GM23338 (cell line): Measurements from ENCODE around the gene KLHDC8A. TPM values are rescaled to one million over a fixed set of nuclear protein-coding genes. Genes with fewer than 3 reads are reported as not detected.

Experiments used
- ATAC-seq: fragments of 200-7000 bp; cut with Tn5 transposase; 3 replicates; pipeline ENCODE4 v1.9.1; 2020
- DNase-seq: peaks from one replicate; pipeline ENCODE4 v3.0.0-alpha.2; 2015; ENCODE audit warnings: low spot score
- H2AFZ ChIP-seq: fragments of 200-600 bp; sonication (generic); 2 replicates; pipeline ENCODE4 v1.8.0; 2016; ENCODE audit warnings: antibody characterized with exemption, mild to moderate bottlenecking, moderate library complexity
- H3F3A ChIP-seq: fragments of 200-600 bp; sonication (generic); replicated peaks from 2 replicates; pipeline ENCODE4 v1.8.0; 2017; ENCODE audit warnings: antibody characterized with exemption, mixed run types, low read depth
- H3K27ac ChIP-seq: fragments of 200-600 bp; sonication (generic); 2 replicates; pipeline ENCODE4 v1.6.1; 2016; ENCODE audit warnings: low read depth
- H3K27me3 ChIP-seq: fragments of 200-600 bp; sonication (generic); 2 replicates; pipeline ENCODE4 v1.8.0; 2016; ENCODE audit warnings: mild to moderate bottlenecking, mixed run types, moderate library complexity; ENCODE audit not compliant: insufficient read depth
- H3K36me3 ChIP-seq: fragments of 200-600 bp; sonication (generic); 2 replicates; pipeline ENCODE4 v1.8.0; 2016; ENCODE audit warnings: mild to moderate bottlenecking; ENCODE audit not compliant: insufficient read depth
- H3K4me1 ChIP-seq: fragments of 200-600 bp; sonication (generic); 2 replicates; pipeline ENCODE4 v1.8.0; 2016; ENCODE audit warnings: mild to moderate bottlenecking, moderate library complexity; ENCODE audit not compliant: insufficient read depth
- H3K4me2 ChIP-seq: fragments of 200-600 bp; sonication (generic); 2 replicates; pipeline ENCODE4 v1.7.1; 2017; ENCODE audit warnings: mixed run types
- H3K4me3 ChIP-seq: fragments of 200-600 bp; sonication (generic); 2 replicates; pipeline ENCODE4 v1.6.1; 2016; ENCODE audit warnings: mixed run types
- H3K79me2 ChIP-seq: fragments of 200-600 bp; sonication (generic); replicated peaks from 2 replicates; pipeline ENCODE4 v1.8.0; 2017; ENCODE audit warnings: mild to moderate bottlenecking; ENCODE audit not compliant: insufficient read depth
- H3K9me2 ChIP-seq: fragments of 200-600 bp; sonication (generic); 2 replicates; pipeline ENCODE4 v1.8.0; 2017; ENCODE audit not compliant: insufficient read depth
- H4K20me1 ChIP-seq: fragments of 200-600 bp; sonication (generic); replicated peaks from 2 replicates; pipeline ENCODE4 v1.8.0; 2017; ENCODE audit warnings: mild to moderate bottlenecking; ENCODE audit not compliant: insufficient read depth
- H3K27ac Mint-ChIP-seq: 2 replicates; pipeline ENCODE4 v1.8.0; 2020; ENCODE audit warnings: inconsistent platforms, mild to moderate bottlenecking, moderate library complexity, mixed read lengths
- H3K27me3 Mint-ChIP-seq: 3 replicates; pipeline ENCODE4 v1.8.0; 2022; ENCODE audit warnings: low read depth, mild to moderate bottlenecking, moderate library complexity, mixed read lengths, inconsistent platforms; ENCODE audit not compliant: insufficient read depth, poor library complexity
- H3K36me3 Mint-ChIP-seq: 3 replicates; pipeline ENCODE4 v1.8.0; 2021; ENCODE audit warnings: low read depth, mild to moderate bottlenecking, inconsistent platforms, moderate library complexity, mixed read lengths
- H3K4me1 Mint-ChIP-seq: 3 replicates; pipeline ENCODE4 v1.8.0; 2020; ENCODE audit warnings: mild to moderate bottlenecking, inconsistent platforms, mixed read lengths
- H3K4me3 Mint-ChIP-seq: 3 replicates; pipeline ENCODE4 v1.8.0; 2021; ENCODE audit warnings: moderate library complexity, mild to moderate bottlenecking, inconsistent platforms, mixed read lengths
- H3K9me3 Mint-ChIP-seq: 3 replicates; pipeline ENCODE4 v1.8.0; 2020; ENCODE audit warnings: moderate library complexity, mild to moderate bottlenecking, inconsistent platforms, mixed read lengths
- CREB1 ChIP-seq: fragments of 250-450 bp; sonication (Bioruptor Pico); IDR thresholded peaks from 2 replicates; pipeline ENCODE4 v1.5.0; 2020; ENCODE audit warnings: low read depth, mild to moderate bottlenecking, moderate library complexity
- EZH2 ChIP-seq: fragments of 200-600 bp; sonication (generic); IDR thresholded peaks from one replicate; pipeline ENCODE4 v1.8.0; 2017; ENCODE audit warnings: antibody characterized with exemption, mild to moderate bottlenecking, low read depth; ENCODE audit not compliant: unreplicated experiment
- NANOG ChIP-seq: IDR thresholded peaks from 2 replicates; pipeline ENCODE4 v1.6.1; 2016; ENCODE audit warnings: antibody characterized with exemption, borderline replicate concordance
- POLR2AphosphoS5 ChIP-seq: IDR thresholded peaks from 2 replicates; pipeline ENCODE4 v1.6.1; 2016; ENCODE audit warnings: antibody characterized with exemption, low read depth
- STAT1 ChIP-seq: IDR thresholded peaks from one replicate; pipeline ENCODE4 v1.6.1; 2016; ENCODE audit warnings: antibody characterized with exemption; ENCODE audit not compliant: unreplicated experiment
- ZNF331 ChIP-seq: fragments of 250-450 bp; sonication (Bioruptor Pico); IDR thresholded peaks from 2 replicates; pipeline ENCODE4 v1.5.0; 2020; ENCODE audit warnings: low read depth, mild to moderate bottlenecking, moderate library complexity
- polyA plus RNA-seq: library from polyadenylated mRNA; unstranded; fragments of >200 nt; fragmentation: Nextera tagmentation; extraction: Ambion mirVana; gene quantifications from 2 replicates; pipeline ENCODE4 v1.2.1, GENCODE V29; 2016
- total RNA-seq: library from RNA; depleted of rRNA; stranded (reverse); fragments of >200 nt; shearing (Covaris generic); gene quantifications from 2 replicates; pipeline ENCODE4 v1.2.3, GENCODE V29; 2014
- TF ChIP-seq, protein P1 (sequence below): fragments of 250-450 bp; sonication (Bioruptor Pico); IDR thresholded peaks from 2 replicates; pipeline ENCODE4 v1.5.0; 2020; ENCODE audit warnings: mild to moderate bottlenecking, moderate library complexity
- TF ChIP-seq, protein P2 (sequence below), 2 experiments: fragments of 200-600 bp in 1 of 2; sonication (generic) in 1 of 2; conservative IDR thresholded peaks; 2 replicates each; pipeline versions ENCODE4 v1.5.1 to v1.6.1; 2016 to 2017; ENCODE audit warnings: antibody characterized with exemption in 2 of 2, low read depth in 2 of 2, mild to moderate bottlenecking in 2 of 2, moderate library complexity in 1 of 2

Gene KLHDC8A
- total and polyA plus RNA-seq, 2 experiments from 2014 or later: 1.7 to 2.8 TPM

DNA sequence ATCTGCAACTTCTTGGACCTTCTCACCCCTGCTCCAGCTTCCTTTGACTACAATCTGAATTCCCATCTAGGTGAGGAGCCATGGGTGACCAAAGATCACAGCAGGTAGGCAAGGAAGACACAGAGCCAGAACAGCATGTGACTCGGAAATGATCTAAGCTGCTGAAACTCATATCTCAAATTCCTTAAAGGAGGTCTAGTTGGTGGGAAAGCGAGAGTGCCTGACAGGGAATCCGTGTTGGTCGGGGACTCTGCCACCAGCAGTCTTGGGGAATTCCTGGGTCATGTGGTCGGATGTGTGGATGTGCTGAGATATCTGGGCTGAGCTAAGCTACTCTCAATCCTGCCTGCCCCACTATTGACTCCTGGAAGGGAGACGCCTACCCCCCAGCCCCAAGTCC is 31.9 kb downstream of the KLHDC8A start (continued):
- TF ChIP-seq, protein P1, sequence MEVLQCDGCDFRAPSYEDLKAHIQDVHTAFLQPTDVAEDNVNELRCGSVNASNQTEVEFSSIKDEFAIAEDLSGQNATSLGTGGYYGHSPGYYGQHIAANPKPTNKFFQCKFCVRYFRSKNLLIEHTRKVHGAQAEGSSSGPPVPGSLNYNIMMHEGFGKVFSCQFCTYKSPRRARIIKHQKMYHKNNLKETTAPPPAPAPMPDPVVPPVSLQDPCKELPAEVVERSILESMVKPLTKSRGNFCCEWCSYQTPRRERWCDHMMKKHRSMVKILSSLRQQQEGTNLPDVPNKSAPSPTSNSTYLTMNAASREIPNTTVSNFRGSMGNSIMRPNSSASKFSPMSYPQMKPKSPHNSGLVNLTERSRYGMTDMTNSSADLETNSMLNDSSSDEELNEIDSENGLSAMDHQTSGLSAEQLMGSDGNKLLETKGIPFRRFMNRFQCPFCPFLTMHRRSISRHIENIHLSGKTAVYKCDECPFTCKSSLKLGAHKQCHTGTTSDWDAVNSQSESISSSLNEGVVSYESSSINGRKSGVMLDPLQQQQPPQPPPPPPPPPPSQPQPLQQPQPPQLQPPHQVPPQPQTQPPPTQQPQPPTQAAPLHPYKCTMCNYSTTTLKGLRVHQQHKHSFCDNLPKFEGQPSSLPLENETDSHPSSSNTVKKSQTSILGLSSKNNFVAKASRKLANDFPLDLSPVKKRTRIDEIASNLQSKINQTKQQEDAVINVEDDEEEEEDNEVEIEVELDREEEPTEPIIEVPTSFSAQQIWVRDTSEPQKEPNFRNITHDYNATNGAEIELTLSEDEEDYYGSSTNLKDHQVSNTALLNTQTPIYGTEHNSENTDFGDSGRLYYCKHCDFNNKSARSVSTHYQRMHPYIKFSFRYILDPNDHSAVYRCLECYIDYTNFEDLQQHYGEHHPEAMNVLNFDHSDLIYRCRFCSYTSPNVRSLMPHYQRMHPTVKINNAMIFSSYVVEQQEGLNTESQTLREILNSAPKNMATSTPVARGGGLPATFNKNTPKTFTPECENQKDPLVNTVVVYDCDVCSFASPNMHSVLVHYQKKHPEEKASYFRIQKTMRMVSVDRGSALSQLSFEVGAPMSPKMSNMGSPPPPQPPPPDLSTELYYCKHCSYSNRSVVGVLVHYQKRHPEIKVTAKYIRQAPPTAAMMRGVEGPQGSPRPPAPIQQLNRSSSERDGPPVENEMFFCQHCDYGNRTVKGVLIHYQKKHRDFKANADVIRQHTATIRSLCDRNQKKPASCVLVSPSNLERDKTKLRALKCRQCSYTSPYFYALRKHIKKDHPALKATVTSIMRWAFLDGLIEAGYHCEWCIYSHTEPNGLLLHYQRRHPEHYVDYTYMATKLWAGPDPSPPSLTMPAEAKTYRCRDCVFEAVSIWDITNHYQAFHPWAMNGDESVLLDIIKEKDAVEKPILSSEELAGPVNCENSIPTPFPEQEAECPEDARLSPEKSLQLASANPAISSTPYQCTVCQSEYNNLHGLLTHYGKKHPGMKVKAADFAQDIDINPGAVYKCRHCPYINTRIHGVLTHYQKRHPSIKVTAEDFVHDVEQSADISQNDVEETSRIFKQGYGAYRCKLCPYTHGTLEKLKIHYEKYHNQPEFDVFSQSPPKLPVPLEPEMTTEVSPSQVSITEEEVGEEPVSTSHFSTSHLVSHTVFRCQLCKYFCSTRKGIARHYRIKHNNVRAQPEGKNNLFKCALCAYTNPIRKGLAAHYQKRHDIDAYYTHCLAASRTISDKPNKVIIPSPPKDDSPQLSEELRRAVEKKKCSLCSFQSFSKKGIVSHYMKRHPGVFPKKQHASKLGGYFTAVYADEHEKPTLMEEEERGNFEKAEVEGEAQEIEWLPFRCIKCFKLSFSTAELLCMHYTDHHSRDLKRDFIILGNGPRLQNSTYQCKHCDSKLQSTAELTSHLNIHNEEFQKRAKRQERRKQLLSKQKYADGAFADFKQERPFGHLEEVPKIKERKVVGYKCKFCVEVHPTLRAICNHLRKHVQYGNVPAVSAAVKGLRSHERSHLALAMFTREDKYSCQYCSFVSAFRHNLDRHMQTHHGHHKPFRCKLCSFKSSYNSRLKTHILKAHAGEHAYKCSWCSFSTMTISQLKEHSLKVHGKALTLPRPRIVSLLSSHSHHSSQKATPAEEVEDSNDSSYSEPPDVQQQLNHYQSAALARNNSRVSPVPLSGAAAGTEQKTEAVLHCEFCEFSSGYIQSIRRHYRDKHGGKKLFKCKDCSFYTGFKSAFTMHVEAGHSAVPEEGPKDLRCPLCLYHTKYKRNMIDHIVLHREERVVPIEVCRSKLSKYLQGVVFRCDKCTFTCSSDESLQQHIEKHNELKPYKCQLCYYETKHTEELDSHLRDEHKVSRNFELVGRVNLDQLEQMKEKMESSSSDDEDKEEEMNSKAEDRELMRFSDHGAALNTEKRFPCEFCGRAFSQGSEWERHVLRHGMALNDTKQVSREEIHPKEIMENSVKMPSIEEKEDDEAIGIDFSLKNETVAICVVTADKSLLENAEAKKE (CRISPR knock-in tag): no peak

DNA sequence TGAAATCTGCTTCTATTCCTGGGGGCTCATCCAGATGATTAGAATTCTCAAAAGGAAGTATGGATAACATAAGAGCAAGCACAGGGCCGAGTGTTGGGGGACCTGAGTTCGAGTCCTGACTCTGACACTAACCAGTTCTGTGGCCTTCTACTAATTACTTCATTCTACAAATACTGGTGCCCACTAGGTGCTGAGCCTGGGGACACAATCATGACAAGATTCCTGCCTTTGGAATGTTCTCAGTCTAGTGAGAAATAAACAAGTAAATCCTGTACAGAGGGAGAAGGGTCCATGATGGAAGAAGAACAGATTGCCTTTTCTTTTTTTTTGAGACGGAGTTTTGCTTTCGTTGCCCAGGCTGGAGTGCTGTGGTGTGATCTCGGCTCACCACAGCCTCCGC is 32.9 kb downstream of the KLHDC8A start:
- H3K27me3 Mint-ChIP-seq: peaks cover 30% of the 10 kb centered on the region
- H3K79me2 ChIP-seq: peaks cover 26% of the 10 kb centered on the region
- H4K20me1 ChIP-seq: 0 out of 2 replicates have a peak, but pooled peaks cover 13% of the 10 kb centered on the region
- H3K27ac ChIP-seq: no peak overlapping the region
- no peak for ATAC-seq
- H3K36me3 ChIP-seq: no peaks in the 10 kb centered on the region
- no peak for DNase-seq
- peaks cover 14% of the 10 kb centered on the region for H3K36me3 Mint-ChIP-seq
- H3K9me2 ChIP-seq: peaks cover 4% of the 10 kb centered on the region; the same call in 1 of the 2 replicates
- no peak overlapping the region for H3K4me3 ChIP-seq
- H3K4me1 Mint-ChIP-seq: peaks cover 29% of the 10 kb centered on the region
- no peak overlapping the region for H2AFZ ChIP-seq
- no peak overlapping the region for H3K4me3 Mint-ChIP-seq
- no peak overlapping the region for H3K27ac Mint-ChIP-seq
- peaks cover 7% of the 10 kb centered on the region for H3K27me3 ChIP-seq
- H3K4me2 ChIP-seq: no peak overlapping the region
- peaks cover 6% of the 10 kb centered on the region; the same call in 1 of the 2 replicates for H3F3A ChIP-seq
- H3K4me1 ChIP-seq: peaks cover 20% of the 10 kb centered on the region
- no peaks in the 10 kb centered on the region for H3K9me3 Mint-ChIP-seq
- TF ChIP-seq EZH2 (no peak), CREB1 (CRISPR knock-in tag) (no peak), POLR2AphosphoS5 (no peak), ZNF331 (CRISPR knock-in tag) (no peak), STAT1 (no peak), NANOG (no peak)
- TF ChIP-seq, protein P2, sequence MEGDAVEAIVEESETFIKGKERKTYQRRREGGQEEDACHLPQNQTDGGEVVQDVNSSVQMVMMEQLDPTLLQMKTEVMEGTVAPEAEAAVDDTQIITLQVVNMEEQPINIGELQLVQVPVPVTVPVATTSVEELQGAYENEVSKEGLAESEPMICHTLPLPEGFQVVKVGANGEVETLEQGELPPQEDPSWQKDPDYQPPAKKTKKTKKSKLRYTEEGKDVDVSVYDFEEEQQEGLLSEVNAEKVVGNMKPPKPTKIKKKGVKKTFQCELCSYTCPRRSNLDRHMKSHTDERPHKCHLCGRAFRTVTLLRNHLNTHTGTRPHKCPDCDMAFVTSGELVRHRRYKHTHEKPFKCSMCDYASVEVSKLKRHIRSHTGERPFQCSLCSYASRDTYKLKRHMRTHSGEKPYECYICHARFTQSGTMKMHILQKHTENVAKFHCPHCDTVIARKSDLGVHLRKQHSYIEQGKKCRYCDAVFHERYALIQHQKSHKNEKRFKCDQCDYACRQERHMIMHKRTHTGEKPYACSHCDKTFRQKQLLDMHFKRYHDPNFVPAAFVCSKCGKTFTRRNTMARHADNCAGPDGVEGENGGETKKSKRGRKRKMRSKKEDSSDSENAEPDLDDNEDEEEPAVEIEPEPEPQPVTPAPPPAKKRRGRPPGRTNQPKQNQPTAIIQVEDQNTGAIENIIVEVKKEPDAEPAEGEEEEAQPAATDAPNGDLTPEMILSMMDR (conservative IDR thresholded peaks at IDR 0.05; ENCODE audit: low read depth in 2 of 2): no peak
- TF ChIP-seq, protein P1 (CRISPR knock-in tag): no peak
